Measurements from ENCODE around the gene FNIP2.

DNA sequence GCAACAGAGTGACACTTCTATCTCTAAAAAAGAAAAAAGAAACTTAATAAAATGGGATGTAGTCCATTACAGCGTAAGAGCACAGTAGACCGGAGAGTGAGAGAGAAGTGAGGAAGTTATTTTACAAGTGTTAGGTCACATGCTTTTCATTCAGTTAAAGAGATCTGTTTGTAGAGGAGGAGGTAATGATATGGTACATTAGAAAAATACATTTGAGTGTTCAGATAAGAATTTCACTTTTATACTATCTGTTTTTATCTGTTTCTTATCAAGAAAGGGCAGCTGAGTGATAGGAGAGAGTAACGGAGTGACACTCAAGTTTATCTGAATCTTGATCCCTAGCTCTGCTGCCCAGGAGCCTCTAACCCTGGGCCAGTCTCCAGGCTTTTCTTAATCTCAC lies 38.9 kb downstream of the FNIP2 start:
- TF ChIP-seq POLR2AphosphoS5 (IDR thresholded peaks at IDR 0.05) (no peak), EP300 (conservative IDR thresholded peaks at IDR 0.05; ENCODE audit: poor library complexity, severe bottlenecking) (no peak), TAF1 (IDR thresholded peaks at IDR 0.05; ENCODE audit: low read depth) (no peak), MXI1 (conservative IDR thresholded peaks at IDR 0.05; ENCODE audit: poor library complexity, severe bottlenecking) (no peak)
- TF ChIP-seq, protein P1, sequence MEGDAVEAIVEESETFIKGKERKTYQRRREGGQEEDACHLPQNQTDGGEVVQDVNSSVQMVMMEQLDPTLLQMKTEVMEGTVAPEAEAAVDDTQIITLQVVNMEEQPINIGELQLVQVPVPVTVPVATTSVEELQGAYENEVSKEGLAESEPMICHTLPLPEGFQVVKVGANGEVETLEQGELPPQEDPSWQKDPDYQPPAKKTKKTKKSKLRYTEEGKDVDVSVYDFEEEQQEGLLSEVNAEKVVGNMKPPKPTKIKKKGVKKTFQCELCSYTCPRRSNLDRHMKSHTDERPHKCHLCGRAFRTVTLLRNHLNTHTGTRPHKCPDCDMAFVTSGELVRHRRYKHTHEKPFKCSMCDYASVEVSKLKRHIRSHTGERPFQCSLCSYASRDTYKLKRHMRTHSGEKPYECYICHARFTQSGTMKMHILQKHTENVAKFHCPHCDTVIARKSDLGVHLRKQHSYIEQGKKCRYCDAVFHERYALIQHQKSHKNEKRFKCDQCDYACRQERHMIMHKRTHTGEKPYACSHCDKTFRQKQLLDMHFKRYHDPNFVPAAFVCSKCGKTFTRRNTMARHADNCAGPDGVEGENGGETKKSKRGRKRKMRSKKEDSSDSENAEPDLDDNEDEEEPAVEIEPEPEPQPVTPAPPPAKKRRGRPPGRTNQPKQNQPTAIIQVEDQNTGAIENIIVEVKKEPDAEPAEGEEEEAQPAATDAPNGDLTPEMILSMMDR (IDR thresholded peaks at IDR 0.05; ENCODE audit: poor library complexity, severe bottlenecking), result no peak

Data from neural cell (in vitro differentiated cells).